MCF 10A (cell line): ENCODE data around the gene PRSS21. TPM values are rescaled to one million over a fixed set of nuclear protein-coding genes. Genes with fewer than 3 reads are reported as not detected.

Experiments used
- BruUV-seq: library from RNA; stranded (reverse); fragments of 400-500 nt; replicated peaks from 2 replicates; lab custom pipeline; 2021; lab: Mats Ljungman, UMichigan
- CTCF ChIA-PET: fragments of 300-600 bp; sonication (Branson Sonifier 250); formaldehyde crosslinking; extraction: SDS; loops from one replicate; lab custom pipeline; 2021; ENCODE audit warnings: antibody characterized with exemption, inconsistent platforms; lab: Yijun Ruan, JAX
- POLR2A ChIA-PET: fragments of 300-600, 350-650 bp; sonication (Branson Sonifier 250); formaldehyde crosslinking; extraction: SDS; loops from one replicate; lab custom pipeline; 2020; ENCODE audit warnings: antibody characterized with exemption, inconsistent platforms; lab: Yijun Ruan, JAX
- DNase-seq: peaks from one replicate; pipeline ENCODE4 v3.0.0-alpha.2; 2018; ENCODE audit not compliant: unreplicated experiment
- H3K27ac Mint-ChIP-seq: one replicate; pipeline ENCODE4 v1.8.0; 2022; ENCODE audit warnings: mild to moderate bottlenecking, low read depth, mixed read lengths; ENCODE audit not compliant: unreplicated experiment
- H3K27me3 Mint-ChIP-seq: one replicate; pipeline ENCODE4 v1.8.0; 2022; ENCODE audit warnings: mixed read lengths; ENCODE audit not compliant: insufficient read depth, unreplicated experiment
- H3K36me3 Mint-ChIP-seq: one replicate; pipeline ENCODE4 v1.8.0; 2022; ENCODE audit warnings: mild to moderate bottlenecking, moderate library complexity, mixed read lengths; ENCODE audit not compliant: insufficient read depth, unreplicated experiment
- H3K4me1 Mint-ChIP-seq: one replicate; pipeline ENCODE4 v1.8.0; 2022; ENCODE audit warnings: mixed read lengths; ENCODE audit not compliant: insufficient read depth, unreplicated experiment
- H3K4me3 Mint-ChIP-seq: one replicate; pipeline ENCODE4 v1.8.0; 2022; ENCODE audit warnings: mild to moderate bottlenecking, moderate library complexity, mixed read lengths; ENCODE audit not compliant: unreplicated experiment
- H3K9me3 Mint-ChIP-seq: one replicate; pipeline ENCODE4 v1.8.0; 2022; ENCODE audit warnings: mixed read lengths; ENCODE audit not compliant: unreplicated experiment
- CTCF ChIP-seq: fragments of 200-600 bp; IDR thresholded peaks from one replicate; pipeline ENCODE4 v1.8.0; 2022; ENCODE audit warnings: antibody characterized with exemption, mild to moderate bottlenecking; ENCODE audit not compliant: unreplicated experiment
- intact Hi-C: fragments of 100-400 bp; cut with micrococcal nuclease; formaldehyde crosslinking; loops from 2 replicates; pipeline ENCODE4 v1.14.1; 2022
- total RNA-seq: library from RNA; stranded (reverse); gene quantifications from 2 replicates; pipeline ENCODE4 v1.2.3, GENCODE V29; 2022

PRSS21 gene
- total RNA-seq, 1 experiment from 2014 or later = 16.4 TPM

- POLR2A ChIA-PET = interaction anchor here (0.6 to 1.2 kb wide), 6 partner anchors 15 to 120 kb away, joined by 3 to 6 read pairs (median 4); partner anchors contain the start of gene SRRM2
- intact Hi-C loops = no loop called here
Measured at GRCh38 chr16:2771496-2772402, 45.3 kb upstream of the PRSS21 start.

GRCh38 chr16:2773188-2773968, 43.7 kb upstream of the PRSS21 start:
- Mint-ChIP-seq H3K36me3 (peaks cover 72% of the 10 kb centered on the region), H3K27ac (peak overlapping the region; percentile 43), H3K4me3 (peak overlapping the region; percentile 10), H3K27me3 (no peaks in the 10 kb centered on the region), H3K4me1 (peaks cover 39% of the 10 kb centered on the region), H3K9me3 (no peaks in the 10 kb centered on the region)
- intact Hi-C loops = no loop called here
- no TSS peak for BruUV-seq
- TF ChIP-seq CTCF = no peak
- CTCF ChIA-PET = interaction anchor here (0.6 to 1.5 kb wide), 2 partner anchors 50 to 95 kb away, joined by 3 to 9 read pairs; no protein-coding TSS in a partner anchor
- DNase-seq = peak; percentile 43
- POLR2A ChIA-PET = interaction anchor here (0.6 to 6.5 kb wide), 5 partner anchors 9 to 96 kb away, joined by 3 to 79 read pairs (median 4); partner anchors contain the start of genes KCTD5, PRSS27 and SRRM2

More at GRCh38 chr16:2771496-2772402, 45.3 kb upstream of the PRSS21 start:
- H3K4me3 Mint-ChIP-seq = peak overlapping the region; percentile 74
- no peak for DNase-seq
- no peaks in the 10 kb centered on the region for H3K27me3 Mint-ChIP-seq
- peak overlapping the region; percentile 43 for H3K27ac Mint-ChIP-seq
- peaks cover 89% of the 10 kb centered on the region for H3K36me3 Mint-ChIP-seq
- peaks cover 47% of the 10 kb centered on the region for H3K4me1 Mint-ChIP-seq
- no peak for TF ChIP-seq CTCF
- no peaks in the 10 kb centered on the region for H3K9me3 Mint-ChIP-seq
- BruUV-seq = no TSS peak
- CTCF ChIA-PET = interaction anchor here (0.7 to 1.4 kb wide), 3 partner anchors 91 to 139 kb away, joined by 3 to 4 read pairs (median 3); no protein-coding TSS in a partner anchor

- DNase-seq = no peak
- Mint-ChIP-seq H3K4me1 (peaks cover 32% of the 10 kb centered on the region), H3K9me3 (no peaks in the 10 kb centered on the region), H3K27ac (peak overlapping the region; percentile 43), H3K4me3 (peak overlapping the region; percentile 96), H3K36me3 (peaks cover 63% of the 10 kb centered on the region), H3K27me3 (no peaks in the 10 kb centered on the region)
- no peak for TF ChIP-seq CTCF
- CTCF ChIA-PET = interaction anchor here (0.6 to 1.5 kb wide), 5 partner anchors 9 to 94 kb away, joined by 3 to 9 read pairs (median 4); no protein-coding TSS in a partner anchor
- intact Hi-C loops = no loop called here
- POLR2A ChIA-PET = interaction anchor here (0.6 to 6.5 kb wide), 5 partner anchors 10 to 726 kb away, joined by 3 to 79 read pairs (median 6); partner anchors contain the start of genes PRSS22 and SRRM2
- no TSS peak for BruUV-seq
Measured at GRCh38 chr16:2774161-2774891, 42.7 kb upstream of the PRSS21 start.
